Ascending aorta (tissue), 2 donors: Measurements from ENCODE around the gene NAV1. TPM values are rescaled to one million over a fixed set of nuclear protein-coding genes. Genes with fewer than 3 reads are reported as not detected.
"Not testable (repeated sequence)": the region's sequence is repeated elsewhere in the genome, so short reads cannot be mapped to it uniquely, and the experiment has no call there.

Experiments used
- DNase-seq, 2 donors: peaks; one replicate each; pipeline ENCODE4 v3.0.0-alpha.2; 2019; ENCODE audit warnings: low spot score in 2 of 2
- H3K27ac ChIP-seq, 2 donors: fragments of 200-600 bp; sonication (generic); one replicate each; pipeline ENCODE4 v1.5.1; 2016 to 2017; ENCODE audit warnings: mild to moderate bottlenecking in 1 of 2
- H3K27me3 ChIP-seq: fragments of 200-600 bp; sonication (generic); one replicate; pipeline ENCODE4 v1.5.1; 2017
- H3K36me3 ChIP-seq, 2 donors: fragments of 200-600 bp; sonication (generic); one replicate each; pipeline ENCODE4 v1.5.1; 2016
- H3K4me1 ChIP-seq, 2 donors: fragments of 200-600 bp; sonication (generic); one replicate each; pipeline ENCODE4 v1.5.1; 2016 to 2017; ENCODE audit warnings: mild to moderate bottlenecking in 1 of 2
- H3K4me3 ChIP-seq, 2 donors: fragments of 200-600 bp; sonication (generic); one replicate each; pipeline ENCODE4 v1.5.1; 2016 to 2017; ENCODE audit warnings: mild to moderate bottlenecking in 1 of 2
- H3K9me3 ChIP-seq, 2 donors: fragments of 200-600 bp; sonication (generic); one replicate each; pipeline ENCODE4 v1.5.1; 2016
- intact Hi-C: fragments of 100-400 bp; cut with DNase I; formaldehyde crosslinking; loops from one replicate; pipeline ENCODE4 v1.15.1; 2023
- total RNA-seq: library from RNA; depleted of rRNA; stranded (reverse); fragments of >200 nt; gene quantifications from one replicate; pipeline ENCODE4 v1.1.0, GENCODE V29; 2016
- TF ChIP-seq, protein P1 (sequence below), 3 experiments: fragments of 200-600 bp in 2 of 3; fragments of 450-650 bp in 1 of 3; sonication (generic) in 2 of 3; IDR thresholded peaks; one replicate each; pipeline ENCODE4 v1.5.1; 2016 to 2019; ENCODE audit warnings: antibody characterized with exemption in 3 of 3, mild to moderate bottlenecking in 1 of 3, moderate library complexity in 1 of 3

The NAV1 gene
- total RNA-seq, 1 donor from 2014 or later, result 131 TPM

DNA sequence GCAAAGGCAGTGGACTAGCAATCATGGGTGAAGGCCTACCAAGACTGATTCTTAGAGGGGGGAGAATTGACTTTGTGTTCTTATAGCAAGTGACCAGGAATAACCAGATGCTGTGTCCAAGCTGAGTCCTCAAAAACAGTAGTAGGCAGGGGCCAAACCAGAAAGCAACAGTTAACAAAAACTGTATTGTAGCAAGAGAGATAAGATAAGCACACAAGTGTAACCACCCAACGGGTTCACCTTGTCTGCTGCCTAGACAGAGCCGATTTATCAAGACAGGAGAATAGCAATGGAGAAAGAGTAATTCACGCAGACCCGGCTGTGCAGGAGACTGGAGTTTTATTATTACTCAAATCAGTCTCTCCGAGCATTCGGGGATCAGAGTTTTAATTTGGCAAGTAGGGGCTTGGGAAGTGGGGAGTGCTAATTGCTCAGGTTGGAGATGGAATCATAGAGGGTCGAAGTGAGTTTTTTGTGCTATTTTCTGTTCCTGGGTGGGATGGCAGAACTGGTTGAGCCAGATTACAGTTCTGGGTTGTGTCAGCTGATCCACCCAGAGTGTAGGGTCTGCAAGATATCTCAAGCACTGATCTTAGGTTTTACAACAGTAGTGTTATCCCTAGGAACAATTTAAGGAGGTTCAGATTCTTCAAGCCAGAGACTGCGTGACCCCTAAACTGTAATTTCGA, 23.7 kb upstream of the NAV1 start:
- H3K36me3 ChIP-seq, result no peaks in the 10 kb centered on the region
- intact Hi-C loops, result loop anchor here (10.0 kb wide), 1 partner anchor 260 kb away; no protein-coding TSS in a partner anchor
- no peak overlapping the region for H3K4me3 ChIP-seq
- TF ChIP-seq, protein P1, sequence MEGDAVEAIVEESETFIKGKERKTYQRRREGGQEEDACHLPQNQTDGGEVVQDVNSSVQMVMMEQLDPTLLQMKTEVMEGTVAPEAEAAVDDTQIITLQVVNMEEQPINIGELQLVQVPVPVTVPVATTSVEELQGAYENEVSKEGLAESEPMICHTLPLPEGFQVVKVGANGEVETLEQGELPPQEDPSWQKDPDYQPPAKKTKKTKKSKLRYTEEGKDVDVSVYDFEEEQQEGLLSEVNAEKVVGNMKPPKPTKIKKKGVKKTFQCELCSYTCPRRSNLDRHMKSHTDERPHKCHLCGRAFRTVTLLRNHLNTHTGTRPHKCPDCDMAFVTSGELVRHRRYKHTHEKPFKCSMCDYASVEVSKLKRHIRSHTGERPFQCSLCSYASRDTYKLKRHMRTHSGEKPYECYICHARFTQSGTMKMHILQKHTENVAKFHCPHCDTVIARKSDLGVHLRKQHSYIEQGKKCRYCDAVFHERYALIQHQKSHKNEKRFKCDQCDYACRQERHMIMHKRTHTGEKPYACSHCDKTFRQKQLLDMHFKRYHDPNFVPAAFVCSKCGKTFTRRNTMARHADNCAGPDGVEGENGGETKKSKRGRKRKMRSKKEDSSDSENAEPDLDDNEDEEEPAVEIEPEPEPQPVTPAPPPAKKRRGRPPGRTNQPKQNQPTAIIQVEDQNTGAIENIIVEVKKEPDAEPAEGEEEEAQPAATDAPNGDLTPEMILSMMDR (IDR thresholded peaks at IDR 0.05), result no peak
- DNase-seq, result no peak
- H3K27ac ChIP-seq, result no peak overlapping the region
- H3K9me3 ChIP-seq, result no peaks in the 10 kb centered on the region
- peaks cover 9 to 17% of the 10 kb centered on the region in 2 donors for H3K4me1 ChIP-seq
- H3K27me3 ChIP-seq, result no peaks in the 10 kb centered on the region

DNA sequence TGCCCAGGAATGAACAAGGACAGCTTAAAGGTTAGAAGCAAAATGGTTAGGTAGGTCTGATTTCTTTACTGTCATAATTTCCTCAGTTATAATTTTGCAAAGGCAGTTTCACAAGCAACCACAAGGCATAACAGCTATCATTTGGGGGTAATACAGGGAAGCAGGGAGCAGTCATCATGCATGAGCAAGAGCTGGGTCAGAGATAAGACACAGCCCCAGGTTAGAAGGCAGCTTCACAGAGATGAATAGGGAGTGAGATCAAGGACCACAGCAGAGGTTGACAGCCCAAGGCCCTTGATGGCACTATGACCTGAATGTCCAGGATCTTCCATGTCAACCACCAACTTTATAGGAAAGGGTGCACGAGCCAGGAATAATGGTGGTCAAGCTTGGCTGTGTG, 23.0 kb upstream of the NAV1 start:
- no peaks in the 10 kb centered on the region for H3K27me3 ChIP-seq
- intact Hi-C loops, result loop anchor here (10.0 kb wide), 1 partner anchor 261 kb away; no protein-coding TSS in a partner anchor
- no peaks in the 10 kb centered on the region for H3K9me3 ChIP-seq
- H3K4me3 ChIP-seq, result no peak overlapping the region
- no peak for DNase-seq
- TF ChIP-seq, protein P1 (IDR thresholded peaks at IDR 0.05), result no peak
- H3K4me1 ChIP-seq, result peaks cover 9 to 17% of the 10 kb centered on the region in 2 donors
- no peaks in the 10 kb centered on the region for H3K36me3 ChIP-seq
- H3K27ac ChIP-seq, result no peak overlapping the region

DNA sequence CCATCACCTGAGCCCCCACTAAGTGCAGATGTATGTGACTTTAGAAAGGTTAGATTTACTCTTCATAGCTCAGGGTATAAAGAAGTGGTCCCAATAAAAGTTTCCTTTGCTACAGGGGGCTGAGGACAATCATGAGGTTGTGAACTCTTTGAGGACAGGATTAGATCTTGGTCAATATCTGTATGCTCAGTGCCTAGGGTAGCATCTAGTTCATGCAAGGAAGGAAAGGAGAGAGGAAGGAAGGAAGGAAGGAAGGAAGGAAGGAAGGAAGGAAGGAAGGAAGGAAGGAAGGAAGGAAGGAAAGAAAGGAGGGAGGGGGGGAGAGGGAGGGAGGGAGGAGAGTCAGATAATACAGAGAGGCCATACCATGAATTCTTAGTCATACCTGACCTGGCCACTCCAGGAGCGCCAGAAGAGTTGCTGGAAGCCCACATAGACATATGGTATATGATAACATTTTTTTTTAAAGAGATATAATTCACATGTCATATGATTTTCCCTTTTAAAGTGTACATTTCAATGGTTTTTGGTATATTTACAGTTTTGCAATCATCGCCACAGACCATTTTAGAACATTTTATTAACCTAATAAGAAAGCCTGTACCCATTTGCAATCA, 22.3 kb upstream of the NAV1 start:
- intact Hi-C loops, result loop anchor here (10.0 kb wide), 1 partner anchor 262 kb away; no protein-coding TSS in a partner anchor
- TF ChIP-seq, protein P1 (IDR thresholded peaks at IDR 0.05), result no peak
- Histone ChIP-seq H3K4me3 (no peak overlapping the region), H3K9me3 (no peaks in the 10 kb centered on the region), H3K27me3 (no peaks in the 10 kb centered on the region), H3K4me1 (peaks cover 9 to 13% of the 10 kb centered on the region in 2 donors), H3K27ac (no peak overlapping the region), H3K36me3 (no peaks in the 10 kb centered on the region)
- DNase-seq, result no peak

DNA sequence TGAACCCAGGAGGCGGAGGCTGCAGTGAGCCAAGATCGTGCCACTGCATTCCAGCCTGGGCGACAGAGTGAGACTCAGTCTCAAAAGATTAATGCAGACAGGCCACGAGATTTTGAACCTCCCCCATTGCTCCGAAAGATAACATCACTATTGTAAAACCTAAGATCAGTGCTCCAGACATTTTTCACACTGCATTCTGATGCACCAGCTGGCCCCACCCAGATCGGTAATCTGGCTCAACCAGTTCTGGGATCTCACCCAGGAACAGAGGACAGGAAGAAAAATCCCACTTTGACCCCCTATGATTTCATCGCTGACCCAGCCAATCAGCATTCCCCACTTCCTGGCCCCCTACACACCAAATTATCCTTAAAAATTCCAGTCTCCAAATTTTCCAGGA, 21.3 kb upstream of the NAV1 start:
- H3K27ac ChIP-seq, result no peak overlapping the region
- H3K9me3 ChIP-seq, result no peaks in the 10 kb centered on the region
- TF ChIP-seq, protein P1 (IDR thresholded peaks at IDR 0.05), result no peak

DNA sequence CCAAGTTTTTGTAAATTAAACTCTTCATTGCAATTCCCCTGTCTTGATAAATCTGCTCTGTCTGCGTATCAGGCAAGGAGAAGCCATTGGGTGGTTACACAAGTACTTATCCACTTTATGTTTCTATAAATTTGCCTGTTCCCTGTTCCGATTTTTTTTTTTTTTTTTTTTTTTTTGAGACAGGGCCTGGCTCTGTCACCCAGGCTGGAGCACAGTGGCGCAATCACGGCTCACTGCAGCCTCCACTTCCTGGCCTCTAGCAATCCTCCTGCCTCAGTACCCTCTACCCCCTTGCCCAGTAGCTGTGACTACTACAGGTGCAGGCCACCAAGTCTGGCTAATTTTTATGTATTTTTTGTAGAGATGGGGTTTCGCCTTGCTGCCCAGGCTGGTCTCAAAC, 20.9 kb upstream of the NAV1 start:
- TF ChIP-seq, protein P1 (IDR thresholded peaks at IDR 0.05), result no peak
- Histone ChIP-seq H3K36me3 (no peaks in the 10 kb centered on the region), H3K27me3 (no peaks in the 10 kb centered on the region), H3K4me3 (no peak overlapping the region), H3K27ac (no peak overlapping the region), H3K9me3 (no peaks in the 10 kb centered on the region), H3K4me1 (no peaks in the 10 kb centered on the region)
- no peak for DNase-seq
- intact Hi-C loops, result loop anchor here (10.0 kb wide), 1 partner anchor 263 kb away; no protein-coding TSS in a partner anchor

More for the DNA sequence above, 21.3 kb upstream of the NAV1 start:
- Histone ChIP-seq H3K4me1 (peaks cover 2 to 3% of the 10 kb centered on the region in 2 donors), H3K36me3 (no peaks in the 10 kb centered on the region), H3K27me3 (no peaks in the 10 kb centered on the region), H3K4me3 (no peak overlapping the region)
- intact Hi-C loops, result loop anchor here (10.0 kb wide), 1 partner anchor 263 kb away; no protein-coding TSS in a partner anchor
- DNase-seq, result no peak

DNA sequence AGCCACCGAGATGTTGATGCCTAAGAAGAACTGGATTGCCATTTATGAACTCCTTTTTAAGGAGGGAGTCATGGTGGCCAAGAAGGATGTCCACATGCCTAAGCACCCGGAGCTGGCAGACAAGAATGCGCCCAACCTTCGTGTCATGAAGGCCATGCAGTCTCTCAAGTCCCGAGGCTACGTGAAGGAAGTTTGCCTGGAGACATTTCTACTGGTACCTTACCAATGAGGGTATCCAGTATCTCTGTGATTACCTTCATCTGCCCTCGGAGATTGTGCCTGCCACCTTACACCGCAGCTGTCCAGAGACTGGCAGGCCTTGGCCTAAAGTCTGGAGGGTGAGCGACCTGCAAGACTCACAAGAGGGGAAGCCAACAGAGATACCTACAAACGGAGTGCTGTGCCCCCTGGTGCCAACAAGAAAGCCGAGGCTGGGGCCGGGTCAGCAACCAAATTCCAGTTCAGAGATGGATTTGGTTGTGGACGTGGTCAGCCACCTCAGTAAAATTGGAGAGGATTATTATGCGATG, 18.8 kb upstream of the NAV1 start:
- H3K36me3 ChIP-seq, H3K4me1 ChIP-seq, H3K4me3 ChIP-seq, H3K27ac ChIP-seq, intact Hi-C loops, H3K27me3 ChIP-seq, H3K9me3 ChIP-seq, DNase-seq: not testable (repeated sequence)
